ENCODE measurements around the gene OXCT1.
"Not testable (repeated sequence)": the region's sequence is repeated elsewhere in the genome, so short reads cannot be mapped to it uniquely, and the experiment has no call there.

Gene OXCT1

GRCh38 chr5:41747301-41747700, 122.9 kb downstream of the OXCT1 start:
- Histone ChIP-seq H2BK5ac (ENCODE audit: low read length) (no peak overlapping the region), H3K56ac (ENCODE audit: low read length) (no peak overlapping the region), H3K4me2 (ENCODE audit: low read length) (no peak overlapping the region), H3K18ac (ENCODE audit: low read length) (no peak overlapping the region), H4K5ac (ENCODE audit: low read length) (no peak overlapping the region), H4K8ac (ENCODE audit: low read depth, low read length) (no peak overlapping the region), H3K23ac (ENCODE audit: low read length) (no peak overlapping the region), H2BK15ac (replicated peaks; ENCODE audit: low read depth) (no peak overlapping the region), H3K27me3 (ENCODE audit: insufficient read depth, low read length, poor library complexity) (no peaks in the 10 kb centered on the region), H3K4me3 (ENCODE audit: low read length) (no peak overlapping the region), H3K36me3 (ENCODE audit: control insufficient read depth, insufficient read depth, low read length) (no peaks in the 10 kb centered on the region), H3K9ac (ENCODE audit: low read length) (no peak overlapping the region), H3K79me1 (ENCODE audit: low read length) (no peaks in the 10 kb centered on the region), H3K79me2 (ENCODE audit: control insufficient read depth, insufficient read depth, low read length) (no peaks in the 10 kb centered on the region), H3K4me1 (ENCODE audit: control insufficient read depth, low read depth, low read length) (no peaks in the 10 kb centered on the region), H2AK5ac (ENCODE audit: low read length) (no peak overlapping the region), H3K27ac (ENCODE audit: low read depth, low read length) (no peak overlapping the region), H2BK120ac (ENCODE audit: low read depth, low read length) (no peak overlapping the region), H3K4ac (ENCODE audit: low read depth, low read length) (no peak overlapping the region)
- no peak for DNase-seq
- WGBS (ENCODE audit: extremely low coverage, insufficient coverage, low lambda C conversion rate): no CpG with 5 or more reads among the region's 1 CpG

GRCh38 chr5:41742608-41743007, 127.6 kb downstream of the OXCT1 start:
- H2BK5ac ChIP-seq (ENCODE audit: low read length); H3K27ac ChIP-seq (ENCODE audit: low read depth, low read length); H3K18ac ChIP-seq (ENCODE audit: low read length); H3K4me2 ChIP-seq (ENCODE audit: low read length); H2BK15ac ChIP-seq (replicated peaks; ENCODE audit: low read depth); H3K4me3 ChIP-seq (ENCODE audit: low read length); H3K36me3 ChIP-seq (ENCODE audit: control insufficient read depth, insufficient read depth, low read length); H3K56ac ChIP-seq (ENCODE audit: low read length); H3K4me1 ChIP-seq (ENCODE audit: control insufficient read depth, low read depth, low read length); H3K27me3 ChIP-seq (ENCODE audit: insufficient read depth, low read length, poor library complexity); H3K79me1 ChIP-seq (ENCODE audit: low read length); H4K5ac ChIP-seq (ENCODE audit: low read length); H3K4ac ChIP-seq (ENCODE audit: low read depth, low read length); H2AK5ac ChIP-seq (ENCODE audit: low read length); H4K8ac ChIP-seq (ENCODE audit: low read depth, low read length); H3K23ac ChIP-seq (ENCODE audit: low read length); DNase-seq; H3K9ac ChIP-seq (ENCODE audit: low read length); H2BK120ac ChIP-seq (ENCODE audit: low read depth, low read length); H3K79me2 ChIP-seq (ENCODE audit: control insufficient read depth, insufficient read depth, low read length): not testable (repeated sequence)
- WGBS (ENCODE audit: extremely low coverage, insufficient coverage, low lambda C conversion rate): no CpG with 5 or more reads among the region's 1 CpG

- no CpG with 5 or more reads among the region's 3 CpGs for WGBS (ENCODE audit: extremely low coverage, insufficient coverage, low lambda C conversion rate)
- Histone ChIP-seq H3K18ac (ENCODE audit: low read length) (no peak overlapping the region), H3K79me1 (ENCODE audit: low read length) (no peaks in the 10 kb centered on the region), H3K56ac (ENCODE audit: low read length) (no peak overlapping the region), H4K5ac (ENCODE audit: low read length) (no peak overlapping the region), H2AK5ac (ENCODE audit: low read length) (no peak overlapping the region), H3K4me3 (ENCODE audit: low read length) (no peak overlapping the region), H3K4me2 (ENCODE audit: low read length) (no peak overlapping the region), H4K8ac (ENCODE audit: low read depth, low read length) (no peak overlapping the region), H3K4ac (ENCODE audit: low read depth, low read length) (no peak overlapping the region), H3K4me1 (ENCODE audit: control insufficient read depth, low read depth, low read length) (no peaks in the 10 kb centered on the region), H3K27ac (ENCODE audit: low read depth, low read length) (no peak overlapping the region), H3K36me3 (ENCODE audit: control insufficient read depth, insufficient read depth, low read length) (no peaks in the 10 kb centered on the region), H2BK5ac (ENCODE audit: low read length) (no peak overlapping the region), H3K79me2 (ENCODE audit: control insufficient read depth, insufficient read depth, low read length) (no peaks in the 10 kb centered on the region), H2BK15ac (replicated peaks; ENCODE audit: low read depth) (no peak overlapping the region), H3K9ac (ENCODE audit: low read length) (no peak overlapping the region), H2BK120ac (ENCODE audit: low read depth, low read length) (no peak overlapping the region), H3K23ac (ENCODE audit: low read length) (no peak overlapping the region), H3K27me3 (ENCODE audit: insufficient read depth, low read length, poor library complexity) (no peaks in the 10 kb centered on the region)
- no peak for DNase-seq
Measured at GRCh38 chr5:41738710-41739354, 131.4 kb downstream of the OXCT1 start.

GRCh38 chr5:41736641-41737040, 133.6 kb downstream of the OXCT1 start:
- no peak overlapping the region for H3K4me3 ChIP-seq (ENCODE audit: low read length)

GRCh38 chr5:41735213-41735612, 135.0 kb downstream of the OXCT1 start:
- Histone ChIP-seq H3K79me1 (ENCODE audit: low read length) (no peaks in the 10 kb centered on the region), H3K27me3 (ENCODE audit: insufficient read depth, low read length, poor library complexity) (no peaks in the 10 kb centered on the region), H2BK15ac (replicated peaks; ENCODE audit: low read depth) (no peak overlapping the region), H3K23ac (ENCODE audit: low read length) (no peak overlapping the region), H3K18ac (ENCODE audit: low read length) (no peak overlapping the region), H3K4me1 (ENCODE audit: control insufficient read depth, low read depth, low read length) (no peaks in the 10 kb centered on the region), H3K27ac (ENCODE audit: low read depth, low read length) (no peak overlapping the region), H3K4ac (ENCODE audit: low read depth, low read length) (no peak overlapping the region), H4K5ac (ENCODE audit: low read length) (no peak overlapping the region), H4K8ac (ENCODE audit: low read depth, low read length) (no peak overlapping the region), H2BK5ac (ENCODE audit: low read length) (no peak overlapping the region), H3K4me2 (ENCODE audit: low read length) (no peak overlapping the region), H3K36me3 (ENCODE audit: control insufficient read depth, insufficient read depth, low read length) (no peaks in the 10 kb centered on the region), H3K4me3 (ENCODE audit: low read length) (no peak overlapping the region), H2AK5ac (ENCODE audit: low read length) (no peak overlapping the region), H3K79me2 (ENCODE audit: control insufficient read depth, insufficient read depth, low read length) (no peaks in the 10 kb centered on the region), H2BK120ac (ENCODE audit: low read depth, low read length) (no peak overlapping the region), H3K56ac (ENCODE audit: low read length) (no peak overlapping the region), H3K9ac (ENCODE audit: low read length) (no peak overlapping the region)
- no peak for DNase-seq

More at GRCh38 chr5:41736641-41737040, 133.6 kb downstream of the OXCT1 start:
- Histone ChIP-seq H3K4me1 (ENCODE audit: control insufficient read depth, low read depth, low read length) (no peaks in the 10 kb centered on the region), H3K36me3 (ENCODE audit: control insufficient read depth, insufficient read depth, low read length) (no peaks in the 10 kb centered on the region), H3K9ac (ENCODE audit: low read length) (no peak overlapping the region), H3K4ac (ENCODE audit: low read depth, low read length) (no peak overlapping the region), H3K18ac (ENCODE audit: low read length) (no peak overlapping the region), H3K27me3 (ENCODE audit: insufficient read depth, low read length, poor library complexity) (no peaks in the 10 kb centered on the region), H3K79me2 (ENCODE audit: control insufficient read depth, insufficient read depth, low read length) (no peaks in the 10 kb centered on the region), H2BK5ac (ENCODE audit: low read length) (no peak overlapping the region), H3K4me2 (ENCODE audit: low read length) (no peak overlapping the region), H3K23ac (ENCODE audit: low read length) (no peak overlapping the region), H3K79me1 (ENCODE audit: low read length) (no peaks in the 10 kb centered on the region), H2BK15ac (replicated peaks; ENCODE audit: low read depth) (no peak overlapping the region), H4K5ac (ENCODE audit: low read length) (no peak overlapping the region), H2AK5ac (ENCODE audit: low read length) (no peak overlapping the region), H2BK120ac (ENCODE audit: low read depth, low read length) (no peak overlapping the region), H3K27ac (ENCODE audit: low read depth, low read length) (no peak overlapping the region), H3K56ac (ENCODE audit: low read length) (no peak overlapping the region), H4K8ac (ENCODE audit: low read depth, low read length) (no peak overlapping the region)
- DNase-seq: no peak

GRCh38 chr5:41729381-41729780, 140.8 kb downstream of the OXCT1 start:
- WGBS (ENCODE audit: extremely low coverage, insufficient coverage, low lambda C conversion rate): no CpG with 5 or more reads among the region's 5 CpGs
- not testable (repeated sequence) for H3K79me2 ChIP-seq (ENCODE audit: control insufficient read depth, insufficient read depth, low read length)

More at GRCh38 chr5:41729381-41729780, 140.8 kb downstream of the OXCT1 start:
- H3K79me1 ChIP-seq (ENCODE audit: low read length); H3K4me3 ChIP-seq (ENCODE audit: low read length); H2BK15ac ChIP-seq (replicated peaks; ENCODE audit: low read depth); H3K4ac ChIP-seq (ENCODE audit: low read depth, low read length); H3K18ac ChIP-seq (ENCODE audit: low read length); H2BK120ac ChIP-seq (ENCODE audit: low read depth, low read length); H4K5ac ChIP-seq (ENCODE audit: low read length); DNase-seq; H3K36me3 ChIP-seq (ENCODE audit: control insufficient read depth, insufficient read depth, low read length); H3K27me3 ChIP-seq (ENCODE audit: insufficient read depth, low read length, poor library complexity); H2BK5ac ChIP-seq (ENCODE audit: low read length); H3K9ac ChIP-seq (ENCODE audit: low read length); H3K4me2 ChIP-seq (ENCODE audit: low read length); H4K8ac ChIP-seq (ENCODE audit: low read depth, low read length); H3K23ac ChIP-seq (ENCODE audit: low read length); H3K27ac ChIP-seq (ENCODE audit: low read depth, low read length); H2AK5ac ChIP-seq (ENCODE audit: low read length); H3K56ac ChIP-seq (ENCODE audit: low read length); H3K4me1 ChIP-seq (ENCODE audit: control insufficient read depth, low read depth, low read length): not testable (repeated sequence)
